Effector memory CD4-positive, alpha-beta T cell (primary cell): ENCODE data around the gene STON2.
"Not testable (repeated sequence)": the region's sequence is repeated elsewhere in the genome, so short reads cannot be mapped to it uniquely, and the experiment has no call there.

Experiments used
- DNase-seq, 3 donors: peaks; one replicate each; pipeline ENCODE4 v3.0.0-alpha.2; 2020
- H3K27ac ChIP-seq: 2 replicates; pipeline ENCODE4 v1.7.0; 2013; ENCODE audit warnings: mild to moderate bottlenecking, low read length, moderate library complexity; ENCODE audit not compliant: insufficient read depth, poor library complexity, severe bottlenecking
- H3K27me3 ChIP-seq: replicated peaks from 2 replicates; pipeline ENCODE4 v1.7.0; 2013; ENCODE audit warnings: mild to moderate bottlenecking, low read length; ENCODE audit not compliant: insufficient read depth, control insufficient read depth, poor library complexity, severe bottlenecking
- H3K36me3 ChIP-seq: 2 replicates; pipeline ENCODE4 v1.7.0; 2013; ENCODE audit warnings: mild to moderate bottlenecking, low read length, moderate library complexity; ENCODE audit not compliant: control insufficient read depth, insufficient read depth
- H3K4me1 ChIP-seq: 2 replicates; pipeline ENCODE4 v1.7.0; 2013; ENCODE audit warnings: low read length, mild to moderate bottlenecking; ENCODE audit not compliant: control insufficient read depth, insufficient read depth, poor library complexity, severe bottlenecking
- H3K4me3 ChIP-seq: 2 replicates; pipeline ENCODE4 v1.7.0; 2013; ENCODE audit warnings: low read length, low read depth, mild to moderate bottlenecking; ENCODE audit not compliant: insufficient read depth, poor library complexity, severe bottlenecking
- H3K9me3 ChIP-seq: 2 replicates; pipeline ENCODE4 v1.7.0; 2013; ENCODE audit warnings: mild to moderate bottlenecking, low read length, moderate library complexity; ENCODE audit not compliant: control insufficient read depth

STON2 gene

GRCh38 chr14:81234278-81234677 is 165.8 kb downstream of the STON2 start:
- no peaks in the 10 kb centered on the region for H3K9me3 ChIP-seq
- H3K4me3 ChIP-seq: no peak overlapping the region

GRCh38 chr14:81233615-81234014 is 166.5 kb downstream of the STON2 start:
- H3K27me3 ChIP-seq: no peaks in the 10 kb centered on the region
- H3K4me1 ChIP-seq: no peaks in the 10 kb centered on the region

More at GRCh38 chr14:81234278-81234677, 165.8 kb downstream of the STON2 start:
- no peaks in the 10 kb centered on the region for H3K27me3 ChIP-seq
- H3K27ac ChIP-seq: no peak overlapping the region
- DNase-seq: no peak
- H3K36me3 ChIP-seq: no peaks in the 10 kb centered on the region
- no peaks in the 10 kb centered on the region for H3K4me1 ChIP-seq

GRCh38 chr14:81231540-81231939 is 168.6 kb downstream of the STON2 start:
- no peak overlapping the region for H3K27ac ChIP-seq
- H3K4me3 ChIP-seq: no peak overlapping the region
- H3K27me3 ChIP-seq: no peaks in the 10 kb centered on the region
- H3K36me3 ChIP-seq: no peaks in the 10 kb centered on the region
- no peaks in the 10 kb centered on the region for H3K9me3 ChIP-seq
- DNase-seq: no peak
- no peaks in the 10 kb centered on the region for H3K4me1 ChIP-seq

More at GRCh38 chr14:81233615-81234014, 166.5 kb downstream of the STON2 start:
- no peaks in the 10 kb centered on the region for H3K9me3 ChIP-seq
- no peak for DNase-seq
- H3K4me3 ChIP-seq: no peak overlapping the region
- H3K36me3 ChIP-seq: no peaks in the 10 kb centered on the region
- H3K27ac ChIP-seq: no peak overlapping the region

- no peaks in the 10 kb centered on the region for H3K4me1 ChIP-seq
- H3K27ac ChIP-seq: no peak overlapping the region
- no peaks in the 10 kb centered on the region for H3K27me3 ChIP-seq
- no peaks in the 10 kb centered on the region for H3K36me3 ChIP-seq
- no peak for DNase-seq
- no peak overlapping the region for H3K4me3 ChIP-seq
- H3K9me3 ChIP-seq: no peaks in the 10 kb centered on the region
Observed at GRCh38 chr14:81224222-81224621, 175.9 kb downstream of the STON2 start.

- H3K9me3 ChIP-seq, H3K4me3 ChIP-seq, H3K36me3 ChIP-seq, H3K27ac ChIP-seq, H3K4me1 ChIP-seq, H3K27me3 ChIP-seq, DNase-seq: not testable (repeated sequence)
Observed at GRCh38 chr14:81223788-81224187, 176.3 kb downstream of the STON2 start.

GRCh38 chr14:81222691-81223090 is 177.4 kb downstream of the STON2 start:
- peaks cover 10% of the 10 kb centered on the region for H3K4me1 ChIP-seq
- H3K36me3 ChIP-seq: no peaks in the 10 kb centered on the region
- no peak for DNase-seq
- no peak overlapping the region for H3K27ac ChIP-seq
- no peaks in the 10 kb centered on the region for H3K9me3 ChIP-seq
- no peaks in the 10 kb centered on the region for H3K27me3 ChIP-seq
- no peak overlapping the region for H3K4me3 ChIP-seq

GRCh38 chr14:81222126-81222525 is 178.0 kb downstream of the STON2 start:
- no peak overlapping the region for H3K4me3 ChIP-seq
- H3K36me3 ChIP-seq: no peaks in the 10 kb centered on the region
- peaks cover 10% of the 10 kb centered on the region for H3K4me1 ChIP-seq
- DNase-seq: no peak
- H3K27me3 ChIP-seq: no peaks in the 10 kb centered on the region
- H3K27ac ChIP-seq: no peak overlapping the region
- H3K9me3 ChIP-seq: no peaks in the 10 kb centered on the region

GRCh38 chr14:81221579-81222102 is 178.5 kb downstream of the STON2 start:
- Histone ChIP-seq H3K9me3 (no peaks in the 10 kb centered on the region), H3K27ac (peak overlapping the region; percentile 94), H3K27me3 (no peaks in the 10 kb centered on the region), H3K4me1 (peaks cover 10% of the 10 kb centered on the region), H3K4me3 (peak overlapping the region; percentile 99), H3K36me3 (no peaks in the 10 kb centered on the region)
- no peak for DNase-seq

- Histone ChIP-seq H3K27ac (peak within 1 kb of the TSS; percentile 94), H3K27me3 (no peaks in the 10 kb centered on the region), H3K36me3 (peaks cover 2% of the 10 kb centered on the region), H3K4me3 (peak within 1 kb of the TSS; percentile 99), H3K9me3 (no peaks in the 10 kb centered on the region), H3K4me1 (peaks cover 12% of the 10 kb centered on the region)
- peak; percentile 92 to 97 (median 94) for DNase-seq
Observed at GRCh38 chr14:81220830-81221578, 179.1 kb downstream of the STON2 start, which contains the start of gene GTF2A1. Gene GTF2A1, minus strand, starts transcription at chr14:81220959. Its CDS starts 441 bp downstream, at chr14:81220518.

DNA sequence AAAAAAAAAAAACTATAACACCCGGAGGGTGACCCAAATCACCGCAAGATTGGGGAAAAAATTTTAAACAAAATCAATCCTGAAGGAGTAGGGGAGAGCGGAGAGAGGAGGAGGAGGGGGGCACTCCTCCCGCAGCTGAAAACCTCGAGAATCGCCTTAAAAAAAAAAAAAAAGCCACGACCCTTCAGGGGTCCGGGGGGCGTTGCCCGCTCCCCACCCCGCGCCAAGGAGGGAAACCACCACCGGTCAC is 179.6 kb downstream of the STON2 start:
- no peak for DNase-seq
- Histone ChIP-seq H3K27me3 (no peaks in the 10 kb centered on the region), H3K4me3 (peak overlapping the region; percentile 99), H3K27ac (peak overlapping the region; percentile 94), H3K9me3 (no peaks in the 10 kb centered on the region), H3K4me1 (peaks cover 14% of the 10 kb centered on the region), H3K36me3 (peaks cover 7% of the 10 kb centered on the region)
